ENCODE measurements around the gene CRYAB.

GRCh38 chr11:111910676-111911562 lies 651 bp downstream of the CRYAB start:
- TF ChIP-seq, protein P1, sequence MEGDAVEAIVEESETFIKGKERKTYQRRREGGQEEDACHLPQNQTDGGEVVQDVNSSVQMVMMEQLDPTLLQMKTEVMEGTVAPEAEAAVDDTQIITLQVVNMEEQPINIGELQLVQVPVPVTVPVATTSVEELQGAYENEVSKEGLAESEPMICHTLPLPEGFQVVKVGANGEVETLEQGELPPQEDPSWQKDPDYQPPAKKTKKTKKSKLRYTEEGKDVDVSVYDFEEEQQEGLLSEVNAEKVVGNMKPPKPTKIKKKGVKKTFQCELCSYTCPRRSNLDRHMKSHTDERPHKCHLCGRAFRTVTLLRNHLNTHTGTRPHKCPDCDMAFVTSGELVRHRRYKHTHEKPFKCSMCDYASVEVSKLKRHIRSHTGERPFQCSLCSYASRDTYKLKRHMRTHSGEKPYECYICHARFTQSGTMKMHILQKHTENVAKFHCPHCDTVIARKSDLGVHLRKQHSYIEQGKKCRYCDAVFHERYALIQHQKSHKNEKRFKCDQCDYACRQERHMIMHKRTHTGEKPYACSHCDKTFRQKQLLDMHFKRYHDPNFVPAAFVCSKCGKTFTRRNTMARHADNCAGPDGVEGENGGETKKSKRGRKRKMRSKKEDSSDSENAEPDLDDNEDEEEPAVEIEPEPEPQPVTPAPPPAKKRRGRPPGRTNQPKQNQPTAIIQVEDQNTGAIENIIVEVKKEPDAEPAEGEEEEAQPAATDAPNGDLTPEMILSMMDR (IDR thresholded peaks at IDR 0.05; ENCODE audit: insufficient read depth, low read length) = no peak
- TF ChIP-seq POLR2AphosphoS5 (IDR thresholded peaks at IDR 0.05; ENCODE audit: low read depth) = no peak
- TF ChIP-seq GABPA (IDR thresholded peaks at IDR 0.05; ENCODE audit: low read depth) = no peak
- no peak for TF ChIP-seq REST (IDR thresholded peaks at IDR 0.05; ENCODE audit: insufficient replicate concordance, low read depth)
